Activated CD4-positive, CD25-positive, alpha-beta regulatory T cell (primary cell): ENCODE results near the gene TMEM143.
"Not testable (repeated sequence)": the region's sequence is repeated elsewhere in the genome, so short reads cannot be mapped to it uniquely, and the experiment has no call there.

Experiments
- DNase-seq, 4 experiments: peaks; one replicate each; lab custom pipeline; 2025; lab: John Stamatoyannopoulos, UW

Gene TMEM143

DNA sequence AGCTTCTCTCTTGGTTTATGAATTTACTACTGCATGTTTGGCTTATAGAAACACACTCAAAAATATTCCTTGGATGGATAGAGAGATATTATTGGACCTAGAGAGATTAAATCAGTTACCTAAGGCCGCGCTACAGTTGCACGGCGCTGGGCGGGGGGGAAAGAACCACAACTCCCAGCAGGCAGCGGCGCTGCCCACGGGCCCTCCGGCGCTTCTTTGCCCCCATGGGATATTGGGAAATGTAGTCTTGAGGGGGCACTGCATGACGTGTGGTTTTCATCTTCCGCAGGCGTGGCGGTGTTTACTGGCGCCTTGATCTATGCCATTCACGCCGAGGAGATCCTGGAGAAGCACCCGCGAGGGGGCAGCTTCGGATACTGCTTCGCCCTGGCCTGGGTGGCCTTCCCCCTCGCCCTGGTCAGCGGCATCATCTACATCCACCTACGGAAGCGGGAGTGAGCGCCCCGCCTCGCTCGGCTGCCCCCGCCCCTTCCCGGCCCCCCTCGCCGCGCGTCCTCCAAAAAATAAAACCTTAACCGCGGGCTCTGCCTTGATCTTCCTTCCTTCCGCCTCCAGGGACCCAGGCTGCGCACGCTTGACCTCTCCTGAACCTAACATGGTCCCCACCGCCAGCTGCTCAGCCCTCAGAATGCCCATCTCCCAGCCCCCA, 33.6 kb downstream of the TMEM143 start:
- peak; percentile 55 to 78 (median 66) for DNase-seq

DNA sequence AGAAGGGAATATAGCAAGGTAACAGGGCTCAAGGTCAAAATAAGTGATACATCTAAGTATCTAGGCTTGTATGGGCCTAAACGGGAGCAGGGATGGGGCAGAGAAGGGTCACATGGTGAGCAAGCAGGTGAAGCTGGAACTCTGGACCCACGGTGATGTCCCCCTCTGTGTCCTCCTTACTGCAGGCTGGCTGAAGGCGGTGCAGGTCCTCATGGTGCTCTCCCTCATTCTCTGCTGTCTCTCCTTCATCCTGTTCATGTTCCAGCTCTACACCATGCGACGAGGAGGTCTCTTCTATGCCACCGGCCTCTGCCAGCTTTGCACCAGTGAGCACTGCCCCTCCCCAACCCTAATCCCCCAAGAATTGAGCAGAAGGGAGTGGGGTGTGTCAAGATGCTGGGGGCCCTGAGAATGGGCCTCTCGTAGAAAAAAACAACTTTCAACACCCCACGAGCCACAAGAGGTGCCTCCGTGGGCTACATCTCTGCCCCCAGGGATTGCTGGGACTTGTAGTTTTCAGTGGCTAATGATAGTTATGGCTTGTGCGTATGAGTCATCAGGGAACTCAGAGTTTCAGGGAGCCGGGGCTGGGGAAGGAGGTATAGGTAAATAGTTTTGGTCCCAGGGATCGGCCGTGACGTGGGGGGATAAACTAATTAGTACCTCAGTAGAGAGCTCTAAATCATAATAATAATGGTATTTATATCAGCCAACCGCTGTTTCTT, 34.4 kb downstream of the TMEM143 start:
- DNase-seq: peak in 2 of 4 experiments; percentile 14 to 16

DNA sequence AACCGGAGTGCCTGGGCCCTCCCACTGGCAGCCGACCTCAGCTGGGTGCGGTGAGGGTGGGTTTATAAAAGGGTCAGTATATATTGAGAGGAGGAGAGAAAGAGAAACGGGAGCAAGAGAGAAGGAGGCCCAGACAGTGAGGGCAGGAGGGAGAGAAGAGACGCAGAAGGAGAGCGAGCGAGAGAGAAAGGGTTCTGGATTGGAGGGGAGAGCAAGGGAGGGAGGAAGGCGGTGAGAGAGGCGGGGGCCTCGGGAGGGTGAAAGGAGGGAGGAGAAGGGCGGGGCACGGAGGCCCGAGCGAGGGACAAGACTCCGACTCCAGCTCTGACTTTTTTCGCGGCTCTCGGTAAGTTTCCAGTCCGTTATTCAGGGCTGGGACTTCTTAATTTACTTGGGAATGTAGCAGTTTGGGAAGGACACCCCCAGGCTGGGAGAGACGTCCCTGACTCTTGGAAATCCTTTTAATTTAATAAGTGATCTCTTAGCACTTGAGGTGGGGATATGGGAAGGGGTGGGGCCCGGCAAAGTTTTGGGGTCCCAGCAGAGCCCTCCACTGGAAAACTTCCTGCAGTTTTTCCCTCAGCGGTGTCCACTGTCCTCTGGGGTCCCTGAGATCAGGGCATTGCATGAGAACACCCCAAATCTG, 38.4 kb downstream of the TMEM143 start, which contains the start of gene EMP3:
Gene EMP3 (plus strand): TSS at position 288 of the 646 bp plus-strand sequence. CDS start 1,293 bp downstream, outside the sequence.
- peak; percentile 40 to 68 (median 56) for DNase-seq

DNA sequence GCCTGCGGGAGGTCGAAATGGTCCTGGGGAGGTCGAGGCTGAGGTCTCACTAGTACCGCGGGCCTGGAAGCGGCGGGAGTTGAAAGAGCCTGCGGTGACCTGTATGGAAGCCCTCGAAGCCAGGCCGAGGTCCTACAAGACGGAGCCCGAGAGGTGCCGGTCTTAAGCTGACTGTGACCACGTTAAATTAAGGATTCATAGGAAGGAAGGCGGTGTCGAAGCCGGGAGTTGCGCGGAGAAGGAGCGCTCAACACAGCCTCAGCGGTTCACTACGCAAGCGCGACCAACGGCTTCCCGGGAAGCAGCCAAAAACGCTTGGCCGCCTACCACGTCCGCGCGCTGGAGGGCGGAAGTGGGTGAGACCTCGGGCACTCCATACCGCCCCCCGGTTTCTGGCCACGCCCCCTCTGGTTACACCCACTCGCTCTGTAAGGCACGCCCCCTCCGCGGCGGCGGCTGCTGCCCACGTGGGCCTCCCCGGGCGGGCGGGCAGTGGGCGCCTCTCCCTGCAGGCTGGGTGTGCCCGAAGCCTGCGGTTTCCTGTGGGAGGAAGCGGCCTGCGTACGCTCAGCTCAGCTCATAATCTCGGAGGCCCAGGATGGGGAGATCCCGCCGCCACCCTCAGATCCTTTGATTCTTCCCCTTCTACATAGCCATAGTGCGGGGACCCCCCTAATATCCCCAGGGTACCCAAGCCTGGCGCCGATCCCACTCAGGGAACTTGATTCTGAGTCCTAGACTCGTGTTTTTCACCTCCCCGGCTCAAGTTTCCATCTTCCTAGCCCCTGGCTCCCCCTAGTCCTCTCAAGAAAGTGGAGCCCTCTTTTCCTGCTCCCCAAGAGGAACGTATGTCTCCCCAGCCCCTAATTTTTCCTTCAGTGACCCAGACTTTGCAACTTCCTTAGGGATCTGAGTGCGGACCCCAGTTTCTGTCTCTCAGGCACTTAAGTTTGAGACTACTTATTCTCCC, 41.8 kb downstream of the TMEM143 start:
- peak; percentile 96 to 99 (median 98) for DNase-seq

- peak; percentile 78 to 88 (median 84) for DNase-seq
These were observed 42.4 kb downstream of the TMEM143 start for GRCh38 chr19:48321372-48321621.

- peak; percentile 57 to 71 (median 64) for DNase-seq
These were observed 43.8 kb downstream of the TMEM143 start for GRCh38 chr19:48319647-48320541.

- DNase-seq: no peak
These were observed 45.3 kb downstream of the TMEM143 start for GRCh38 chr19:48318286-48318987.

GRCh38 chr19:48317708-48317960, 46.1 kb downstream of the TMEM143 start:
- not testable (repeated sequence) for DNase-seq

- DNase-seq: no peak
These were observed 48.0 kb downstream of the TMEM143 start for GRCh38 chr19:48315712-48316111.

GRCh38 chr19:48311384-48311783, 52.4 kb downstream of the TMEM143 start:
- no peak for DNase-seq

DNA sequence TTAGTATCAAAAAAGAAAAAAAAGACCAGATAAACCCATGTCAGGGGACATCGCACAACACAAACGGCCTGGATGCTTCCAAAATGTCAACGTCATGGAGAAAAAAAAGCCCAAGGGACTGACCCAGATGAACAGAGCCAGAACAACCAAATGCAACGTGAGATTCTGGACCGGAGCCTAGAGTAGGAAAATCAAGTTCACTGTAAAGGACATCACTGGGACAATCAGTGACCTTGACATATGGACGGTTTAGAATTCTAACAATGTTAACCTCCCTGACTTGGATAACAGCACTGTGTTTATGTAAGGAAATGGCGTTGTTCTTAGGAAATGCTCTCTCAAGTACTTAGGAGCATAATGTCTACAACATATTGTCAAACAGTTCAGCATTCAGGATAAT, 53.5 kb downstream of the TMEM143 start:
- no peak for DNase-seq

GRCh38 chr19:48309731-48310130, 54.0 kb downstream of the TMEM143 start:
- not testable (repeated sequence) for DNase-seq

DNA sequence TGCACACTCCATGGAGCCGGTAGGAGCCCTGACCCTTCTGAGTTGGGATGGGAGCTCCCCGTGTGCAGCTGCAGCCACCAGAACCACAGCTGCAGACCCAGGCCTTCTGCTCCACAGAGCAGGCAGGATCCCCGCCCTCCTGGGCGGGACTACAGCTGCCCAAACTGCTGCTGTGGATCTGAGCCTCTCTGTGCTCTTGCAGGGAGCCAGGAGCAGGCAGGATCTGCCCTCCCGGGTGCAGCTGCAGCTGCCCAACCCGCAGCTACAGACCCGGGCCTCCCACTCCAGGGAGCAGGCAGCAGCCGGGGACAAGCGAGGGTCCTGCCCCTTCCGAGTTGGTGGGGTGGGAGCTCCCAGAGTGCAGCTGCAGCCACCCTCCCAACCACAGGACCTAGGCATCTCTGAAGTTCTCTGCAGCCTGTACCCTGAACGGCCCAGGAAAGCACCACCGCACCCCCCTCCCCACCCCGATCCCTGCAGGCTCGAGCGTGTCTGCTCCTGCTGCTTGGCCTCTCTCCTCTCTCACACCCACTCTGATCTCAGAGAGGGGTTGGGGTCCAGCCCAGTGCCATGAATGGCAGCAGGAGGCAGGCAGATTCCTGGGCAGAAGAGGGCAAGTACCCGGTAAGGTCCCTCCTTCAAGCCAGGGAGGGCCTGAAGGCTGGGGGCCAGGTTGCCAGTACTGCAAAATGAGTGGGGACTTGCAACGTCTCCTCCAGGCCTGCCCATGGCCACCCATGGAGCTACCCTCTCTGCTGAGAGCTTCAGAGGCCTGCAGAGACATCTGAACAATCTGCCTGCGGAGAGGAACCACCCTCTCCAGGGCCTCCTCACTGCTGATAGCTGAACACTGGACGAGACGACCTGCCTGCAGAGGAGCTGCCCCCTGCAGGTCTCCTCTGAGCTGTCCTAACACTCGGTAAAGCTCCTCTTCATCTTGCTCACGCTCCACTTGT, 54.8 kb downstream of the TMEM143 start:
- no peak for DNase-seq

GRCh38 chr19:48303866-48304265, 59.9 kb downstream of the TMEM143 start:
- no peak for DNase-seq

DNA sequence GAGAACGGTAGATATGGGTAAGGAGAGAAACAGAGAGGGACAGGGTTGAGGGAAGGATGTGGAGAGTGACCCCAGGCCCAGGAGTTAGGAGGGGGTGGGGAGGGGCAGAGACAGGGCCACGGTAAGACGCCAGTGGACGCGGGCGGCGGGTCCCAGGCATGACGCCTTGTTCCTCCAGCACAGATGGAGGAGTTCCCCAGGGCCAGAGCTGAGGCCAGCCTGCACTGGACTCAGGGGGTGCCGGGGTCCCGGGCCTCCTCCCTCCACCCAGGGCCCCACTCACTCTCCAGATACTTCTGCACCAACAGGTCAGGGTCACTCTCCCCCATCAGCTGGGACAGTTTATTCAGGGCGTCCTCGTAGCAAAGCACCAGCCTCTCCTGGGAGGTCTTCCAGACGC, 60.4 kb downstream of the TMEM143 start:
- DNase-seq: no peak

DNA sequence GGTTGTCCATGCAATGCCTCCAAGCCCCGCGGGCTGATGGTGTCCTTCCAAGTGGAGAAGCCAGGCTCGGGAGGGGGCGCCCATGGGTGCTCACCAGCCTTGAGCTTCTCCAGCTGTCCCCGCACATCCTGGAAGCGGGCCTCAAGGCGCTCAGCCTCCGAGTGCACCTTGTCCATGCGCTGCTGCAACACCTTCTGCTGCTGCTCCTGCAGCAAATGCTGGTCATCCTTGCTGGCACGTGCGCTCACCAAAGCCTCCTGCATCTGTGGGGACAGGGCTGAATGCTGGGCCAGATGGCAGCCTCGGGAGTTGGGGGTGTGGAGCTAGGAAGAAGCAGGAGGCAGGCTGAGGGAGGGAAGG, 61.2 kb downstream of the TMEM143 start:
- no peak for DNase-seq

GRCh38 chr19:48301886-48302599, 61.7 kb downstream of the TMEM143 start:
- DNase-seq: no peak

DNA sequence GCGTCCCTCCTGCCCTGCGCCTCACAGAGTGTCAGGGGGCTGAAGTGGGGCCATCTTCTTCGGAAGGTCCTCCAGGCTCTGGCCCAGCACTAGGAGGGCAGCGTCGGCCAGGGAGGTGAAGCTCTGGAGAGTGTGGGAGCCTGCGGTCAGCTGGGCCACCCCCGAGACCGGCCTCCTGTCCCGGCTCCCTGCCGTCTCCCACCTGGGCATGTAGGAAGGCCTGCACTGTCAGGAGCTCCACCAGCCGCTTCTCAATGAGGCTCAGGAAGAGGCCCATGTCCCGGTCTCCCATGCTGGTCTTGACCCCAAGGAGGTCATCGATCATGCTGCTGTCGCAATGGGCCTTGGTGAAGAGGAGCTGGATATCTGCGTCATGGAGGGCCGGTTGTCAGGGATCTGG, 65.8 kb downstream of the TMEM143 start:
- DNase-seq: no peak
